DMS 273 (cell line): ENCODE measurements around the gene CCDC74B.
A peak's percentile ranks its signal among the peaks of the same experiment; 100 is the strongest.
"Not testable (repeated sequence)": the region's sequence is repeated elsewhere in the genome, so short reads cannot be mapped to it uniquely, and the experiment has no call there.

ENCODE experiments used
- DNase-seq: peaks from one replicate; lab custom pipeline; 2025; ENCODE audit not compliant: unreplicated experiment; lab: John Stamatoyannopoulos, UW

Gene CCDC74B

GRCh38 chr2:130169163-130169562, 24.3 kb upstream of the CCDC74B start:
- not testable (repeated sequence) for DNase-seq

- not testable (repeated sequence) for DNase-seq
Observed at GRCh38 chr2:130166611-130167010, 21.7 kb upstream of the CCDC74B start.

GRCh38 chr2:130165293-130166016, 20.5 kb upstream of the CCDC74B start:
- no peak for DNase-seq

GRCh38 chr2:130162968-130163367, 18.1 kb upstream of the CCDC74B start:
- no peak for DNase-seq

GRCh38 chr2:130162486-130162885, 17.6 kb upstream of the CCDC74B start:
- DNase-seq = not testable (repeated sequence)

GRCh38 chr2:130160838-130161705, 16.2 kb upstream of the CCDC74B start:
- not testable (repeated sequence) for DNase-seq

GRCh38 chr2:130160131-130160530, 15.2 kb upstream of the CCDC74B start:
- DNase-seq = no peak

- not testable (repeated sequence) for DNase-seq
Observed at GRCh38 chr2:130159376-130159775, 14.5 kb upstream of the CCDC74B start.

GRCh38 chr2:130158631-130159030, 13.7 kb upstream of the CCDC74B start:
- DNase-seq = no peak

- DNase-seq = not testable (repeated sequence)
Observed at GRCh38 chr2:130157825-130158514, 13.1 kb upstream of the CCDC74B start.

- DNase-seq = peak; percentile 61
Observed at GRCh38 chr2:130157354-130157753, 12.4 kb upstream of the CCDC74B start.

- no peak for DNase-seq
Observed at GRCh38 chr2:130156624-130157004, 11.7 kb upstream of the CCDC74B start.

GRCh38 chr2:130155956-130156623, 11.2 kb upstream of the CCDC74B start:
- peak; percentile 87 for DNase-seq

GRCh38 chr2:130154773-130155765, 10.2 kb upstream of the CCDC74B start:
- DNase-seq = no peak

- DNase-seq = not testable (repeated sequence)
Observed at GRCh38 chr2:130154423-130154770, 9.5 kb upstream of the CCDC74B start.

GRCh38 chr2:130153721-130154422, 9.0 kb upstream of the CCDC74B start:
- DNase-seq = not testable (repeated sequence)

GRCh38 chr2:130152816-130153595, 8.1 kb upstream of the CCDC74B start:
- no peak for DNase-seq

- not testable (repeated sequence) for DNase-seq
Observed at GRCh38 chr2:130152136-130152815, 7.4 kb upstream of the CCDC74B start.
